Measurements from ENCODE around the gene ATP8A1.

GRCh38 chr4:42541647-42542046, 115.3 kb downstream of the ATP8A1 start:
- no peak for TF ChIP-seq EZH2phosphoT487 (IDR thresholded peaks at IDR 0.05; ENCODE audit: low read depth)
- no peak for TF ChIP-seq CTCF (IDR thresholded peaks at IDR 0.05; ENCODE audit: low read depth, low read length)

All from OCI-LY3 (cell line).